Measurements from ENCODE around the gene AFF3. TPM values are rescaled to one million over a fixed set of nuclear protein-coding genes. Genes with fewer than 3 reads are reported as not detected.

Gene AFF3
- total RNA-seq, 1 experiment from 2014 or later, result 0.05 TPM

GRCh38 chr2:99938250-99938649, 204.1 kb downstream of the AFF3 start:
- Histone ChIP-seq H3K36me3 (ENCODE audit: control insufficient read depth, insufficient read depth, low read length) (no peaks in the 10 kb centered on the region), H3K4me3 (ENCODE audit: low read depth, low read length) (no peak overlapping the region), H3K4me1 (no peaks in the 10 kb centered on the region), H3K27me3 (replicated peaks; ENCODE audit: control insufficient read depth, insufficient read depth, low read length) (no peaks in the 10 kb centered on the region), H3K9me3 (no peaks in the 10 kb centered on the region)
- no peak overlapping the region for H3K4me3 Mint-ChIP-seq (ENCODE audit: unreplicated experiment)
- H3K27ac Mint-ChIP-seq (ENCODE audit: unreplicated experiment), result no peak overlapping the region
- H3K9me3 Mint-ChIP-seq (ENCODE audit: unreplicated experiment), result no peaks in the 10 kb centered on the region
- no peak for DNase-seq
- BruUV-seq (replicated peaks), result no TSS peak
- ChIA-PET CTCF (interaction anchor here (0.6 kb wide), 1 partner anchor 128 kb away, joined by 3 read pairs; no protein-coding TSS in a partner anchor), POLR2A (no interaction called here)
- no peaks in the 10 kb centered on the region for H3K4me1 Mint-ChIP-seq (ENCODE audit: low read depth, unreplicated experiment)
- H3K36me3 Mint-ChIP-seq (ENCODE audit: insufficient read depth, unreplicated experiment), result no peaks in the 10 kb centered on the region
- intact Hi-C loops (cut with micrococcal nuclease; ENCODE audit: unreplicated experiment), result no loop called here
- TF ChIP-seq, protein P1, sequence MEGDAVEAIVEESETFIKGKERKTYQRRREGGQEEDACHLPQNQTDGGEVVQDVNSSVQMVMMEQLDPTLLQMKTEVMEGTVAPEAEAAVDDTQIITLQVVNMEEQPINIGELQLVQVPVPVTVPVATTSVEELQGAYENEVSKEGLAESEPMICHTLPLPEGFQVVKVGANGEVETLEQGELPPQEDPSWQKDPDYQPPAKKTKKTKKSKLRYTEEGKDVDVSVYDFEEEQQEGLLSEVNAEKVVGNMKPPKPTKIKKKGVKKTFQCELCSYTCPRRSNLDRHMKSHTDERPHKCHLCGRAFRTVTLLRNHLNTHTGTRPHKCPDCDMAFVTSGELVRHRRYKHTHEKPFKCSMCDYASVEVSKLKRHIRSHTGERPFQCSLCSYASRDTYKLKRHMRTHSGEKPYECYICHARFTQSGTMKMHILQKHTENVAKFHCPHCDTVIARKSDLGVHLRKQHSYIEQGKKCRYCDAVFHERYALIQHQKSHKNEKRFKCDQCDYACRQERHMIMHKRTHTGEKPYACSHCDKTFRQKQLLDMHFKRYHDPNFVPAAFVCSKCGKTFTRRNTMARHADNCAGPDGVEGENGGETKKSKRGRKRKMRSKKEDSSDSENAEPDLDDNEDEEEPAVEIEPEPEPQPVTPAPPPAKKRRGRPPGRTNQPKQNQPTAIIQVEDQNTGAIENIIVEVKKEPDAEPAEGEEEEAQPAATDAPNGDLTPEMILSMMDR (IDR thresholded peaks at IDR 0.05; ENCODE audit: insufficient read depth in 1 of 2, low read depth in 1 of 2, low read length in 1 of 2, severe bottlenecking in 1 of 2, unreplicated experiment in 1 of 2), result no peak
- H3K27me3 Mint-ChIP-seq (ENCODE audit: insufficient read depth, unreplicated experiment), result no peaks in the 10 kb centered on the region

GRCh38 chr2:99936065-99936464, 206.3 kb downstream of the AFF3 start:
- Mint-ChIP-seq H3K4me1 (ENCODE audit: low read depth, unreplicated experiment) (no peaks in the 10 kb centered on the region), H3K9me3 (ENCODE audit: unreplicated experiment) (no peaks in the 10 kb centered on the region), H3K27ac (ENCODE audit: unreplicated experiment) (no peak overlapping the region), H3K27me3 (ENCODE audit: insufficient read depth, unreplicated experiment) (no peaks in the 10 kb centered on the region), H3K36me3 (ENCODE audit: insufficient read depth, unreplicated experiment) (no peaks in the 10 kb centered on the region), H3K4me3 (ENCODE audit: unreplicated experiment) (no peak overlapping the region)
- CTCF ChIA-PET, result no interaction called here
- POLR2A ChIA-PET, result no interaction called here
- H3K4me1 ChIP-seq, result no peaks in the 10 kb centered on the region
- no TSS peak for BruUV-seq (replicated peaks)
- no peak for DNase-seq
- no peaks in the 10 kb centered on the region for H3K9me3 ChIP-seq
- H3K4me3 ChIP-seq (ENCODE audit: low read depth, low read length), result no peak overlapping the region
- TF ChIP-seq, protein P1 (IDR thresholded peaks at IDR 0.05; ENCODE audit: insufficient read depth in 1 of 2, low read depth in 1 of 2, low read length in 1 of 2, severe bottlenecking in 1 of 2, unreplicated experiment in 1 of 2), result no peak
- H3K36me3 ChIP-seq (ENCODE audit: control insufficient read depth, insufficient read depth, low read length), result no peaks in the 10 kb centered on the region
- intact Hi-C loops (cut with micrococcal nuclease; ENCODE audit: unreplicated experiment), result no loop called here
- H3K27me3 ChIP-seq (replicated peaks; ENCODE audit: control insufficient read depth, insufficient read depth, low read length), result no peaks in the 10 kb centered on the region

GRCh38 chr2:99935662-99936061, 206.7 kb downstream of the AFF3 start:
- CTCF ChIA-PET, result no interaction called here
- no peaks in the 10 kb centered on the region for H3K27me3 Mint-ChIP-seq (ENCODE audit: insufficient read depth, unreplicated experiment)

More at GRCh38 chr2:99935662-99936061, 206.7 kb downstream of the AFF3 start:
- H3K4me3 ChIP-seq (ENCODE audit: low read depth, low read length), result no peak overlapping the region
- no TSS peak for BruUV-seq (replicated peaks)
- Mint-ChIP-seq H3K4me1 (ENCODE audit: low read depth, unreplicated experiment) (no peaks in the 10 kb centered on the region), H3K27ac (ENCODE audit: unreplicated experiment) (no peak overlapping the region), H3K9me3 (ENCODE audit: unreplicated experiment) (no peaks in the 10 kb centered on the region), H3K36me3 (ENCODE audit: insufficient read depth, unreplicated experiment) (no peaks in the 10 kb centered on the region), H3K4me3 (ENCODE audit: unreplicated experiment) (no peak overlapping the region)
- POLR2A ChIA-PET, result no interaction called here
- H3K27me3 ChIP-seq (replicated peaks; ENCODE audit: control insufficient read depth, insufficient read depth, low read length), result no peaks in the 10 kb centered on the region
- no peaks in the 10 kb centered on the region for H3K4me1 ChIP-seq
- no peaks in the 10 kb centered on the region for H3K9me3 ChIP-seq
- intact Hi-C loops (cut with micrococcal nuclease; ENCODE audit: unreplicated experiment), result no loop called here
- TF ChIP-seq, protein P1 (IDR thresholded peaks at IDR 0.05; ENCODE audit: insufficient read depth in 1 of 2, low read depth in 1 of 2, low read length in 1 of 2, severe bottlenecking in 1 of 2, unreplicated experiment in 1 of 2), result no peak
- DNase-seq, result no peak
- H3K36me3 ChIP-seq (ENCODE audit: control insufficient read depth, insufficient read depth, low read length), result no peaks in the 10 kb centered on the region
